Choroid plexus epithelial cell (primary cell): ENCODE data around the gene CRMP1.

Experiments
- DNase-seq: peaks from one replicate; pipeline ENCODE4 v3.0.0-alpha.2; 2010; ENCODE audit warnings: low read depth
- H3K4me3 ChIP-seq: 2 replicates; pipeline ENCODE4 v1.5.1; 2011; ENCODE audit warnings: low read depth, mild to moderate bottlenecking, control low read depth, low read length, moderate library complexity
- CTCF ChIP-seq: conservative IDR thresholded peaks from 2 replicates; pipeline ENCODE4 v1.5.1; 2011; ENCODE audit warnings: low read depth, mild to moderate bottlenecking, control low read depth, inconsistent platforms, low read length, moderate library complexity

Gene CRMP1

GRCh38 chr4:5827108-5828004 is 65.5 kb downstream of the CRMP1 start:
- DNase-seq = peak; percentile 48
- TF ChIP-seq CTCF = no peak
- no peak overlapping the region for H3K4me3 ChIP-seq

GRCh38 chr4:5826437-5827107 is 66.3 kb downstream of the CRMP1 start:
- TF ChIP-seq CTCF = no peak
- no peak overlapping the region for H3K4me3 ChIP-seq
- DNase-seq = no peak

- no peak overlapping the region for H3K4me3 ChIP-seq
- no peak for TF ChIP-seq CTCF
- DNase-seq = no peak
Measured at GRCh38 chr4:5825321-5826041, 67.4 kb downstream of the CRMP1 start.

DNA sequence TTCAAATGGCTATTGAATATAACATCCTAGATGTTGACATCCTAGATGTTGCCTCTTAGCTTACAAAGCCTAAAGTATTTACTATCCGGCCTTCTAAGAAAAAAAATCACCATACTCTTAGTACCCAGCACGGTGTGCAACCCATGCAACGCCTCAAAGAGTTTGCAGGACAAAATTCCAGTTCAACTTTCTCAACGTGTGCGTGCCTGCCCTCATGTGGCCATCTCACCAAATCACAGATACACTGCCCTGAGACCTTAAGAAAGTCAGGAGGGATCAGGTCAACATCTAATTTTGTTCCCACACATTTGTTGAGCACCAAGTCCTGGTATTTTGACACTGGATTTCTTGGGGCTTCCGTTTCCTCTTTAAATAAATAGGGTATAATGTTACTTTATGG is 68.3 kb downstream of the CRMP1 start:
- TF ChIP-seq CTCF = peak; percentile 80
- DNase-seq = peak; percentile 71
- H3K4me3 ChIP-seq = no peak overlapping the region

- H3K4me3 ChIP-seq = no peak overlapping the region
- no peak for TF ChIP-seq CTCF
- no peak for DNase-seq
Measured at GRCh38 chr4:5824227-5824626, 68.7 kb downstream of the CRMP1 start.

- no peak for DNase-seq
- no peak for TF ChIP-seq CTCF
- H3K4me3 ChIP-seq = no peak overlapping the region
Measured at GRCh38 chr4:5823542-5824211, 69.2 kb downstream of the CRMP1 start.
